ENCODE data around the gene SFXN1.

SFXN1 gene

DNA sequence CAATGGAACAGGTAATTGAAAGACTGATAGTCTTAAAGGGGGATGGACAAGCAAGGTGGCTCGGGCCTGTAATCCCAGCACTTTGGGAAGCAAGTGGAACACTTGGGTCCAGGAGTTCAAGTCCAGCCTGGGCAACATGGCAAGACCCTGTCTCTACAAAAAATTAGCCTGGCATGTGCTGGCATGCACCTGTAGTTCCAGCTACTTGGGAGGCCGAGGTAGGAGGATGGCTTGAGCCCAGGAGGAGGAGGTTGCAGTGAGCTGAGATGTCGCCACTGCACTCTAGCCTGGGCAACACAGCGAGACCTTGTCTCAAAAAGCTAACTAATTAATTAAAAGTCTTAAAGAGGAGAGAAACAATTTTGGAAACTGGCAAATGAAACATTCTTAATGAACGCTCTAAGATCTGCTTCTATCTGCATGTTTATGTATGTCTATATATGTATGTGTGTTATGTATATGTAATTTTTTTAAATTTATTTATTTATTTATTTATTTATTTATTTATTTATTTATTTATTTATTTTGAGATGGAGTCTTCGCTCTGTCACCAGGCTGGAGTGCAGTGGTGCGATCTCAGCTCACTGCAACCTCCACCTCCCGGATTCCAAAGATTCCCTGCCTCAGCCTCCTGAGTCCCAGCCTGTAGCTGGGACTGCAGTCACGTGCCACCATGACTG lies 80.6 kb downstream of the SFXN1 start:
- TF ChIP-seq, protein P1, sequence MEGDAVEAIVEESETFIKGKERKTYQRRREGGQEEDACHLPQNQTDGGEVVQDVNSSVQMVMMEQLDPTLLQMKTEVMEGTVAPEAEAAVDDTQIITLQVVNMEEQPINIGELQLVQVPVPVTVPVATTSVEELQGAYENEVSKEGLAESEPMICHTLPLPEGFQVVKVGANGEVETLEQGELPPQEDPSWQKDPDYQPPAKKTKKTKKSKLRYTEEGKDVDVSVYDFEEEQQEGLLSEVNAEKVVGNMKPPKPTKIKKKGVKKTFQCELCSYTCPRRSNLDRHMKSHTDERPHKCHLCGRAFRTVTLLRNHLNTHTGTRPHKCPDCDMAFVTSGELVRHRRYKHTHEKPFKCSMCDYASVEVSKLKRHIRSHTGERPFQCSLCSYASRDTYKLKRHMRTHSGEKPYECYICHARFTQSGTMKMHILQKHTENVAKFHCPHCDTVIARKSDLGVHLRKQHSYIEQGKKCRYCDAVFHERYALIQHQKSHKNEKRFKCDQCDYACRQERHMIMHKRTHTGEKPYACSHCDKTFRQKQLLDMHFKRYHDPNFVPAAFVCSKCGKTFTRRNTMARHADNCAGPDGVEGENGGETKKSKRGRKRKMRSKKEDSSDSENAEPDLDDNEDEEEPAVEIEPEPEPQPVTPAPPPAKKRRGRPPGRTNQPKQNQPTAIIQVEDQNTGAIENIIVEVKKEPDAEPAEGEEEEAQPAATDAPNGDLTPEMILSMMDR (IDR thresholded peaks at IDR 0.05; ENCODE audit: extremely low read depth, insufficient read depth, missing control alignments) = no peak
- DNase-seq (ENCODE audit: low spot score) = no peak
- in situ Hi-C loops (cut with MboI; ENCODE audit: low pct_unique_long_range_greater_than_20kb, low sequenced_read_pairs, unreplicated experiment) = no loop called here

DNA sequence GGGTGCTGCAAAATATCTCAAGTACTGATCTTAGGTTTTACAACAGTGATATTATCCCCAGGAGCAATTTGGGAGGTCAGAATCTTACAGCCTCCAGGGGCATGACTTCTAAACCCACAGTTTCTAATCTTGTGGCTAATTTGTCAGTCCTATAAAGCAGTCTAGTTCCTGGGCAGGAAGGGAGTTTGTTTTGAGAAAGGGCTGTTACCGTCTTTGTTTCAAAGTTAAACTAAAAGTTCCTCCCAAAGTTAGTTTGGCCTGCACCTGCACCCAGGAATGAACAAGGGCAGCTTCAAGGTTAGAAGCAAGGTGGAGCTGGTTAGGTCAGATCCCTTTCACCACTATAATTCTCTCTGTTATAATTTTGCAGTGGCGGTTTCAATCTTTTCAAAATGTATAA lies 81.7 kb downstream of the SFXN1 start:
- in situ Hi-C loops (cut with MboI; ENCODE audit: low pct_unique_long_range_greater_than_20kb, low sequenced_read_pairs, unreplicated experiment) = no loop called here
- DNase-seq (ENCODE audit: low spot score) = no peak
- TF ChIP-seq, protein P1 (IDR thresholded peaks at IDR 0.05; ENCODE audit: extremely low read depth, insufficient read depth, missing control alignments) = no peak

DNA sequence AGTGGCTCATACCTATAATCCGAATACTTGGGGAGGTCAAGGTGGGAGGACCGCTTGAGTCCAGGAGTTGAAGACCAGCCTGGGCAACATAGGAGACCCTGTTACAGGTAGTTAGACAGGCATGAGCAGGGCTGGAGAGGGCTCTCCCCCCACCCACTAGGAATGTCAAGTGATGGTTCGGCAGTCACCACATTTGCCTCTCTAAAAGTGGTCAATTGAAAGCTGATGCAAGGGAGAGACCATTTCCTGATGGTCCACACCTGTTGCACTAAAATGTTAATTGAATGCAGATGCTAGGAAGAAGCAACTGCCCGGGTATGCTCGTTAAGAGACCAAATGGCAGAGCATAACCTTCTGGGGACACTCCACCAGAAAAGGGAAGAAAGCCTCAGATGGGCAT lies 82.7 kb downstream of the SFXN1 start:
- TF ChIP-seq, protein P1 (IDR thresholded peaks at IDR 0.05; ENCODE audit: extremely low read depth, insufficient read depth, missing control alignments) = no peak
- in situ Hi-C loops (cut with MboI; ENCODE audit: low pct_unique_long_range_greater_than_20kb, low sequenced_read_pairs, unreplicated experiment) = no loop called here

DNA sequence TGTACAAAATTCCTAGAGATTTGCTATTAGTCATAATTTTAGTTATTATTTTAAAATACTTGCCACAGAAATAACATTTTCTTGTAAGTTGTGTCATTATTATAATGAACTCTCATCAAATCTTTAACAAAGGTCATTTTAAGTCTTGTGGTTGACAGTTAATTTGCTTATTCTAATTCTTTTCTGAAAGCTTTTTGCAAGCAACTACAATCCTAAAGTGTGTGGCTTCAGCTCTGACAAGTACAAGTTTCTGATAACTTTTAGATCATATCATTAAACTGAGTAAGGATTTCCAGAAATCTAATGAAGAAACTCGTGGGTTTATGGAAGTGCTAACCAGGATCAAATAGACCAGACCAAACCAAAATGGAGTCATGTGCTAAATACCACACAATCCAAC lies 86.4 kb downstream of the SFXN1 start:
- no peak for DNase-seq (ENCODE audit: low spot score)
- TF ChIP-seq, protein P1 (IDR thresholded peaks at IDR 0.05; ENCODE audit: extremely low read depth, insufficient read depth, missing control alignments) = no peak
- in situ Hi-C loops (cut with MboI; ENCODE audit: low pct_unique_long_range_greater_than_20kb, low sequenced_read_pairs, unreplicated experiment) = no loop called here

More for the DNA sequence above, 82.7 kb downstream of the SFXN1 start:
- no peak for DNase-seq (ENCODE audit: low spot score)

DNA sequence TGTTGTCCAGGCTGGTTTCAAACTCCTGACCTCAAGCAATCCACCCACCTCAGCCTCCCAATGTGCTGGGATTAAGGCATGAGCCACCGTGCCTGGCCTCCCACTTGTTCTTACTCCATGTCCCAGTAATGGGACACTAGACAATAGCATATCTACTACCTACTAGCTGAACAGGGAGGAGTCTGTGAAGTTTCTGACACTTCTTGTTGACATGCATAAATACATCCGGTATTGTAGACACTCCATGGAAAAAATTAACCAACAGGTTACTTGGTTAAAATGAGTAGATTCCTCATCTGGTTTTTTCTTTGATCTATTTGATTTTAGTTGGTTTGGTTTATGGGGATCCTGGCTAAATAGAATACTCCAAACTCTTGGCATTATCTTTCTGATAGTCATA lies 88.3 kb downstream of the SFXN1 start:
- in situ Hi-C loops (cut with MboI; ENCODE audit: low pct_unique_long_range_greater_than_20kb, low sequenced_read_pairs, unreplicated experiment) = no loop called here
- DNase-seq (ENCODE audit: low spot score) = no peak
- TF ChIP-seq, protein P1 (IDR thresholded peaks at IDR 0.05; ENCODE audit: extremely low read depth, insufficient read depth, missing control alignments) = no peak

DNA sequence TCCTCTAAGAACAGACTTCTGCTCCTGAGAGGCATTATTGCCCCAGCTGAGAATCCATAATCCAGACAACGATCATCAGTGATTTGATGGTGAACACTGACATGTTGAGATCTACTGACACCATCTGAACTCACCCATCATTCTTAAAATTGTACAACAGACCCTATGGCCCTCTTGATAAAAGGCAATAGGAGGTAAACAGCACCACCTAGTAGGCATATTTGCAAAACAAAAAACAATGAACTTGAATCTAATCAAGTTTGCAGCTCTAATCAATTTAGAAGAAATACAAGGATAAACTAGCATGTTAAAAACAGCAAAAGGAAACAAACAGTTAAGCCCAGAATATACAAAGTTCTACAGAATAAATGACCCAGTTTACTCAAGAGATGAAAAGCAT lies 89.6 kb downstream of the SFXN1 start:
- DNase-seq (ENCODE audit: low spot score) = no peak
- in situ Hi-C loops (cut with MboI; ENCODE audit: low pct_unique_long_range_greater_than_20kb, low sequenced_read_pairs, unreplicated experiment) = no loop called here
- TF ChIP-seq, protein P1 (IDR thresholded peaks at IDR 0.05; ENCODE audit: extremely low read depth, insufficient read depth, missing control alignments) = no peak
